GM12892 (cell line): ENCODE measurements around the gene SNRPD2.

Source experiments
- POLR2A ChIP-seq: IDR thresholded peaks from 2 replicates; pipeline ENCODE4 v1.6.1; 2011; ENCODE audit warnings: low read depth, low read length, control low read depth
- POLR2AphosphoS5 ChIP-seq: IDR thresholded peaks from 2 replicates; pipeline ENCODE4 v1.6.1; 2011; ENCODE audit warnings: low read depth, low read length, control low read depth
- TAF1 ChIP-seq: IDR thresholded peaks from 2 replicates; pipeline ENCODE4 v1.6.1; 2011; ENCODE audit warnings: low read depth, mild to moderate bottlenecking, control low read depth, low read length, borderline replicate concordance

DNA sequence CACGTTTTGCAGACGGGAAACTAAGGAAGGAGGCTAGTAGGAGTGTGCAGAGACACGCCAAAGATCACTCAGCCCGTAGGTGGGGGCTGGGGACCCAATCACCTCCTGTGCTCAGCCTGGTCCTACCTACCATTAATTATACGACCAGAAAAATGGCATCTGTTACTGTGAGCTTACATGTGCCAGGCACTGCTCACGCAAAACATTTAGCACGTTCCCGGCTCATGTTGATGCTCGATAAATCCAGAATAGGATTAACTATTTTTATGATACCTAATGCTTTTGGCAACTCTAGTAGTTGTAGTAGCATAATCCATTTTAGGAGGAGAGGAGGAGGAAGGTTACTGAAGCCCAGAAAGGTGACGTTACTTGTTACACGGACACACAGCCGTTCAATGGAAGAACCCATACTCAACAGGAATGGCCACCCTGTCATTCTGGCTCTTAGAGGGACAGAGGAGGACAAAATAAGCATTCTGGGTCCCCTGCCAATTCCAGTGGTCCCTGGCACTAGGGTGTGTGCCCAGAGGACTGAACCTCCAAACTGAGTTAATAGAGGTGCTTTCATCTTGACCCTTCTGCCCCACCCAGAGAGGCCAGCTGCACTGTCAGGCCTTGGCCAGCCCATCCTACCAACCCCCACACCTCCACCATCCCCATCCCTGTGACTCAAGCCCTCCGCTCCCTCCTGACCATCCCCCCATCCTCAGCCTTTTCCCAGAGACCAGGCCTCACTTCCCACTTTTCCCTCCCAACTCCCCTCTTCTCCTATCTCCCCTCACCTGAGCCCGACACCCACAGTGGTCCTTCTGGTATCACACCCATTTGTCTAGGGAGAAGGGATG is 47.6 kb downstream of the SNRPD2 start:
- TF ChIP-seq POLR2A (no peak), POLR2AphosphoS5 (no peak), TAF1 (no peak)
